COLO668 (cell line): ENCODE measurements around the gene POTED.
"Not testable (repeated sequence)": the region's sequence is repeated elsewhere in the genome, so short reads cannot be mapped to it uniquely, and the experiment has no call there.

Experiments used
- DNase-seq: peaks from one replicate; lab custom pipeline; 2025; ENCODE audit not compliant: unreplicated experiment; lab: John Stamatoyannopoulos, UW

The POTED gene

GRCh38 chr21:13609477-13609876 is at the start of gene POTED:
Gene POTED (plus strand): TSS chr21:13609777. CDS start chr21:13610229, 452 bp downstream.
- DNase-seq, result not testable (repeated sequence)

GRCh38 chr21:13650101-13650500 is 40.5 kb downstream of the POTED start:
- DNase-seq, result not testable (repeated sequence)

DNA sequence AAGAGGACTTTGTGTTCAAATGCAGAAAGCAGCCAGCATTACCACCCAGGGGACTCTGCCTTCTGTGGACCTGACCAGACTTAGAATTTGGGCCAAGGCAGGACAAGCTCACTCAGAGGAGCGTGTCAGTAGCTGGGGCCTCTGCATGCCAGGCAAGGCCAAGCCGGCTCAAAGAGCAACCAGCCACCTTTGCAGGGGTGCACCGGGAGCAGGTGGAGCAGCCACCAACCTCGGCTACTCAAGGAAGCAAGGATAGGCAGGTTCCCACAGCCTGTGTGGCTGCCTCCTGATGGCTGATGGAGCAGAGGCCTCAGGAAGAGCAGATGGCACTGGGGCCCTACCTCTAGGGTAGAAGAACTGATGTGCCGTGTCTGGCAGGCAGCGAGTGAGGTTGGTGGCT is 42.2 kb downstream of the POTED start:
- not testable (repeated sequence) for DNase-seq
